Skin epidermis (tissue), 12 donors: ENCODE results near the gene DNAH14.
"Not testable (repeated sequence)": the region's sequence is repeated elsewhere in the genome, so short reads cannot be mapped to it uniquely, and the experiment has no call there.

Experiments
- H3K27ac ChIP-seq, 21 experiments: fragments of 200-600 bp; sonication (generic) in 11 of 21; one replicate each; pipeline ENCODE4 v1.5.0; 2020; ENCODE audit warnings: mild to moderate bottlenecking in 3 of 21, inconsistent platforms in 2 of 21, moderate library complexity in 2 of 21
- H3K4me3 ChIP-seq, 7 experiments: fragments of 200-600 bp; sonication (generic) in 2 of 7; one replicate each; pipeline ENCODE4 v1.5.0; 2020; ENCODE audit warnings: inconsistent platforms in 2 of 7, mild to moderate bottlenecking in 2 of 7, moderate library complexity in 1 of 7

Gene DNAH14

DNA sequence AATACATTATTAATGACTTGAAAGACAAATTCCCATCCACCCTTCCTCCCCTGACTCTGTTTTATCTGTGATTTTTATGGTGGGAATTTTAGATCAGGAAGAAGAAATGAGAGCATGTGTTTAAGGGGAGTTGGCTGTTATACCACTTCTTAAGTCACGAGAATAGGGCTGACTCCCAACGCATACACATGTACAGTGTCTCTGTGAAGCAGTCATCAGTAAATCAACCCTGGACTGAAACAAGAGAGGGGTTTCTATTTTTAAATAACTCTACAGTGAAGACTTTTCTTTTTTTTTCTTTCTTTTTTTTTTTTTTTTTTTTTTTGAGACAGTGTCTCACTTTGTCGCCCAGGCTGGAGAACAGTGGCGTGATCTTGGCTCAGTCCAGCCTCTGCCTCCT lies 392.3 kb downstream of the DNAH14 start:
- no peak overlapping the region for H3K4me3 ChIP-seq
- H3K27ac ChIP-seq: no peak overlapping the region

- H3K27ac ChIP-seq: no peak overlapping the region
- H3K4me3 ChIP-seq: no peak overlapping the region
Measured at GRCh38 chr1:225329041-225329440, 399.6 kb downstream of the DNAH14 start.

- not testable (repeated sequence) for H3K27ac ChIP-seq, H3K4me3 ChIP-seq
Measured at GRCh38 chr1:225329996-225330395, 400.5 kb downstream of the DNAH14 start.

DNA sequence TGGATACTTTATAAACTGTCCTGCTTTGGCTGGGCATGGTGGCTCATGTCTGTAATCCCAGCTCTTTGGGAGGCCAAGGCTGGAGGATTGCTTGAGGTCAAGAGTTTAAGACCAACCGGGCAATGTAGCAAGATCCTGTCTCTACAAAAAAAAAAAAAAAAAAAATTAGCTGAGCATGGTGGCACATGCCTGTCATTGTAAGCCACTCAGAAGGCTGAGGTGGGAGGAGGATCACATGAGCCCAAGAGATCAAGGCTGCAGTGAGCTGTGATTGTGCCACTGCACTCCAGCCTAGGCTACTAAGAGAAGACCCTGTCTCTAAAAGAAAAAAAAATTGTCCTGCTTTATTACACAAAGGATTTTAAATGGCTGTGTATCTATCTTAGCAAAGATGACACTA lies 403.2 kb downstream of the DNAH14 start:
- H3K27ac ChIP-seq: no peak overlapping the region
- H3K4me3 ChIP-seq: no peak overlapping the region

DNA sequence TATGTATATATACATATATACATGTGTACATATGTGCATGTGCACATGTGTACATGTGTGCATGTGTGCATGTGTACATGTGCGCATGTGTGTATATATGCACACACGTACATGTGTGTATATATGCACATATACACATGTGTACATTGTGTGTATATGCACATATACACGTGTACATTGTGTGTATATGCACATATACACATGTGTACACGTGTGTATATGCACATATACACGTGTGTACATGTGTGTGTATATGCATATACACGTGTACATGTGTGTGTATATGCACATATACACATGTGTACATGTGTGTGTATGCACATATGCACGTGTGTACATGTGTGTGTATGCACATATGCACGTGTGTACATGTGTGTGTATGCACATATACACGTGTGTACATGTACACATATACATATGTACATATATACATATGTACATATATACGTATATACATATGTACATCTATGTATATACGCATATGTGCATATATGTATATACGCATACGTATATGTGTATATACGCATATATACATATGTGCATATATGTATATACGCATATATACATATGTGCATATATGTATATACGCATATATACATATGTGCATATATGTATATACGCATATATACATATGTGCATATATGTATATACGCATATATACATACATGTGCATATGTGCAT lies 405.8 kb downstream of the DNAH14 start:
- H3K27ac ChIP-seq, H3K4me3 ChIP-seq: not testable (repeated sequence)

GRCh38 chr1:225338545-225338944 lies 409.1 kb downstream of the DNAH14 start:
- Histone ChIP-seq H3K27ac (no peak overlapping the region), H3K4me3 (no peak overlapping the region)

- no peak overlapping the region for H3K27ac ChIP-seq
- no peak overlapping the region for H3K4me3 ChIP-seq
Measured at GRCh38 chr1:225341642-225342041, 412.2 kb downstream of the DNAH14 start.

DNA sequence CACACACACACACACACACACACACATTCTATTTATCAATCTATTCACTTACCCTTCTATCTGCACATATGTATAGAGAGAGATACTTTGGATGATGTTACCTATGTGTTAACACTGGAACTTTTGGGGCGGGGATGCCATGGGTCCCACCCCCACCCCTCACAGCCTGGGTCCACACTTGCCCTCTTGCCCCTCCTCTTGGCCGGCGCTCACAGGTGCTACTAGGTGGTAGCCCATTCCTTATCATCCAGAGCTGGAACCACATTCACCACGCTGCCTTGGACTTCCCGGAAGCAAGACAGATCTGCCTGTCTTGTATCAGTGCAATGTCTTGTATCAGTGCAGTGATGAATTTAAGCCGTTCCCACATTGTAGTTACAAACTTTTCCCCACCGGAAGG lies 413.2 kb downstream of the DNAH14 start:
- no peak overlapping the region for H3K27ac ChIP-seq
- no peak overlapping the region for H3K4me3 ChIP-seq

DNA sequence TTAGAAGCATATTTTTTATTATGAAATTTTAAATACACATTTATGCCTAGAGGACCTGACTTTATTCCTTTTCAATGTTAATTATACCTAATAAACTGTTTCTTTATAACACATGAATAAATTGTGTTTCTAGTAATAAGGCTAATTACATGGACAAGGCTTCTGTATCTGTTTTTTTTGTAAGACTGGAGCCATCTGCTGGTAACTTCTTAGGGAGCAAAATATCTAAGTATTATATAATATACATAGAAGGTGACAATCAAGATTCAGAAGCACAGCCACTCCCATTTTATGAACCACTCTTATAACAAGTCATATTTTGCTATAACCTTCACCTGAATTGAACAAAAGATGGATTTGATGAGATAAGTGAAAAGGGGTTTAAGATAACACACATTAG lies 414.1 kb downstream of the DNAH14 start:
- Histone ChIP-seq H3K27ac (no peak overlapping the region), H3K4me3 (no peak overlapping the region)

DNA sequence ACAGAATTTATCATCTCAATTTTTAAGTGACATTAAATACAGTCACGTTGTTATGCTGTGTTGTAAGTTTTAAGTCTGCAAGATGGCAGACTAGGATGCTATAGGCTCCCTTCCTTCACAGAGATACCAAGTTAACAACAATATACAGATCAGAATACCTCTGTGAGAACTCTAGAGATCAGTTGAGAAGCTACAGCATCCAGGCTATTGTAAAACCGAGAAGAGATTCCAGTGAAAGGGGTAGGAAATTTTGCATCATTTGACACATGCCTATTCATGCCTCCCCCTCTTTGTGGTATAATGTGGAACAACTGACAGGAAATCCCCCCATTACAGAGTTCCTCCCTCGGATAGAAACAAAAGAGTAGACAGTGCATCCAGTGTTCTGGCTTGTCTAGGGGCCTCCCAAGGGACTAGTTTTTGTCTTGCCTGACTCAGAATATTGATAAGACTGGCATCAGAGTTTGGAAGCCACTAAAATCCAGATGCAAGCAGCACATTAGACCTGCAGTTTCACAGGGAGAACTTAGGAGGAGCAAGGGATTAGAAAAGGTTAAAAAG lies 417.7 kb downstream of the DNAH14 start:
- Histone ChIP-seq H3K27ac (no peak overlapping the region), H3K4me3 (no peak overlapping the region)

GRCh38 chr1:225348400-225348799 lies 418.9 kb downstream of the DNAH14 start:
- H3K4me3 ChIP-seq: no peak overlapping the region
- H3K27ac ChIP-seq: no peak overlapping the region

GRCh38 chr1:225349826-225350225 lies 420.4 kb downstream of the DNAH14 start:
- Histone ChIP-seq H3K4me3 (no peak overlapping the region), H3K27ac (no peak overlapping the region)

DNA sequence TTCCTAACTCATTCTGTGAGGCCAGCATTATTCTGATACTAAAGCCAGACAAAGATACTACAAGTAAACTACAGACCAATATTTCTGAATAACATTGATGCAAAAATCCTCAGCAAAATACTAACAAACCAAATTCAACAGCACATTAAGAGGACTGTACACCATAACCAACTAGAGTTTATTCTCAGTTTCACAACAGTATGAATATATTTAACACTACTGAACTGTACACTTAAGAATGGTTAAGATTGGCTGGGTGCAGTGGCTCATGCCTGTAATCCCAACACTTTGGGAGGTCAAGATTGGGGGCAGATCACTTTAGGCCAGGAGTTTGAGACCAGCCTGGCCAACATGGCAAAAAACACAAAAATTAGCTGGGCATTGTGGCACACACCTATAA lies 421.4 kb downstream of the DNAH14 start:
- H3K4me3 ChIP-seq: no peak overlapping the region
- H3K27ac ChIP-seq: no peak overlapping the region

DNA sequence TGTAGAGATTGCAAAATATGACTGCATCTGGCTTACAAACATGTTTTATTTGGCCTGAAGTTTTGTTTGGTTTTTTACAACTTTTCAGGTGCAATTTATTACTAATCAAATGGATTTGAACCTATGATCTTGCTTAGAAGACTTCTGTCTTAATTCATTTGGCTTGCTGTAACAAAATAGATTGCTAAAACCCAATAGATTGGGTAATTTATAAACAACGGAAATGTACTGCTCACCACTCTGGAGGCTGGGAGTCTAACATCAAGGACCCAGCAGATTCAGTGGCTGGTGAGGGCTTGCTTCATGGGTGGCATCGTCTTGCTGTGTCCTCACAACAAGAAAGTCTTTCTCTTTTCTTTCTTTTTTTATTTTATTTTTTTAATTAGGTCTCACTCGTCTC lies 425.4 kb downstream of the DNAH14 start:
- Histone ChIP-seq H3K27ac (no peak overlapping the region), H3K4me3 (no peak overlapping the region)

DNA sequence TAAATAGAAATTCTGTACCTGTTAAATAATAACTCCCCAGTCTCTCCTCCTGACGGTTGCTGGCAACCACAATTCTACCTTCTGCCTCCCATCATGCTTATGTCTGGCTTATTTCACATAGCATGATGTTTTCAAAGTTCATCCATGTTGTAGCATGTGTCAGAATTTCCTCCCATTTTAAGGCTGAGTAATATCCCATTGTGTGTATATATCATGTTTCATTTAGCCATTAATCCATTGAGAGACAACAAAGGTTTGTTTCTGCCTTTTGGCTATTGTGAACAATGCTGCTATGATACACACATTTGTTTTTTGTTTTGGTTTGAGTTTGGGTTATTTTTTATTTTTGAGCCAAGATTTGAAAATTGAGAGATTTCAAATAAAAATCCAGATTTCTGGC lies 426.4 kb downstream of the DNAH14 start:
- Histone ChIP-seq H3K4me3 (no peak overlapping the region), H3K27ac (no peak overlapping the region)

DNA sequence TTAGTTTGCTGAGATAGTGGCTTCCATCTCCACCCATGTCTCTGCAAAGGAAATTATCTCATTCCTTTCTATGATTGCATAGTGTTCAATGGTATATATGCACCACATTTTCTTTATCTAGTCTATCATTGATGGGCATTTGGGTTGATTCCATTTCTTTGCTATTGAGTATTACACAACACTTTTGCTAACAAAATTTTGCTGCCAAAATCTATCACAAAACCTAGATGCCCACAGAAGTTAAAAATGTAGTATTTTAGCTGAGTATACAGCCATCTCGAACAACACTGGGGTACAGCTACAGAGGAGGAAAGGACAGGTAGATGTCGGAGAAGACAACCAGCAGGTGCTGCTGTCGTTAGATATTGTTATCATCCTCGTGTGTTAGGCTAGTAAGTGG lies 430.6 kb downstream of the DNAH14 start:
- Histone ChIP-seq H3K4me3 (no peak overlapping the region), H3K27ac (no peak overlapping the region)

DNA sequence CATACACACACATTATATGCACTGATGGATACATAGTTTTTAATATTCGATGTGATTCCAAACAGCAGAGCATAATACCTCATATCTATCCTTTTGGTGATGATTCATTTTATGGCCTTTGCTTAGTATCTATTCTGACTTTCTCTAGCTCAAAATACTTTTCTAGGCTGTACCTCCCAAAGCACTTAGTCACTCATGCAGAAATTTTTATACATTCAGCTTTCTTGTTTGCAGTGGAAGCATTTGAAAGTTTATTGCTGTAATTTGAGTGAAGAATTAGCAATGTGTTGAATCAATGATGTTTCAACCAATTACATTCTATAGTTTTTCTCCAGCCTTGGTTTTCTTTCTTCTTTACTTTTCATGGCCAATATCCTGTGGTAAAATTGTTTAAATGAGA lies 431.7 kb downstream of the DNAH14 start:
- Histone ChIP-seq H3K27ac (no peak overlapping the region), H3K4me3 (no peak overlapping the region)

DNA sequence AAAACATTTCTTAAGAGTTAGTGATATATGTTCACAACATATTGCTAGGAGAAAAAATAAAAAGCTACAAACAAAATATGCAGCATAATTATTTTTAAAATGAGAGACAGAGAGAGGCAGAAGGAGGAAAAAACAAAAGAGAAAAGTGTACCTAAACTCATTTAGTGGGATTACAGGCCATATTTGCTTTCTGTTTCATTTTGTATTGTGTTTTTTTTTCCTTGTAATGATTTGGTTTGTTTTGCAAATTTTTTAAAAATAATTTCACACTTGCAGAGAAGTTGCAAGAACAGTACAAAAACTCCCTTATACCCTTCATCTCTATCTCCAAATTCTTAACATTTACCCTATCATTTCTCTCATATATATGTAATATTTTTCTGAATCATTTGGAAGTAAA lies 433.3 kb downstream of the DNAH14 start:
- H3K27ac ChIP-seq: no peak overlapping the region
- no peak overlapping the region for H3K4me3 ChIP-seq

DNA sequence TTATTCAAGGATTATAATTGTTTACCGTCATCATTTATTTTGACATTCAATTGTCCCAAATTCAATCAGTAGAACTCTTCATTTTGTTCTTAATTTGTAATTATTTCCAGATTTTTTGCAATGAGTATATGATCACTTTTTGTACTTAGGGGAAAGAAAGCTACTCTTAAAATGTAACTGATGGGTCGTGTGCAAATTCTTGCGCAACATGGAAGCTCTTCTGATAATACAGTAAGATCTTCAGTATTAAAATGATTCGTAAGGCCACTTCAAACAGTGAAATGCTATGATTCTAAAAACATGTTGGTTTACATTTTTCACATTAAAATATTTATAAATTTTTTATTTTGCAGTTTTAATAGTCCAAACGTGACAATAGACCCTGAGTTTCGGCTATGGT lies 435.0 kb downstream of the DNAH14 start:
- H3K27ac ChIP-seq: no peak overlapping the region

DNA sequence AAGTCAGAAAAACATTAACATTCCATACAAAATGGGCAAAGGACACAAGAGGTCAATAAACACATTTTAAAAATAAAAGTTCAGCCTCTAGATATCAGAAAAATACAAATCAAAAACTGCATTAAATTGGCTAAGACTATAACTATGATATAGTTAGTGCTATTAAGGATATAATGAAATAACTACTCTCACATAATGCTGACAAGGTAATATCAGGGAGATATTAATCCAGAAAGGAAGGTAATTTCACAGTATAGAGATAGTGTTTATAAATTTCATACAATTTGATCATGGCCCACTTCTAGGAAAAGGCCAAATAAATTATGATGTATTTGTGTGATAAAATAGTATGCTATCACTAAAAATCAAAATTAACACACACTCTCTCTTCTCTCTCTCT lies 436.5 kb downstream of the DNAH14 start:
- H3K27ac ChIP-seq: no peak overlapping the region
- H3K4me3 ChIP-seq: no peak overlapping the region

More for the DNA sequence above, 435.0 kb downstream of the DNAH14 start:
- H3K4me3 ChIP-seq: no peak overlapping the region

GRCh38 chr1:225366552-225366951 lies 437.1 kb downstream of the DNAH14 start:
- Histone ChIP-seq H3K27ac (no peak overlapping the region), H3K4me3 (no peak overlapping the region)

DNA sequence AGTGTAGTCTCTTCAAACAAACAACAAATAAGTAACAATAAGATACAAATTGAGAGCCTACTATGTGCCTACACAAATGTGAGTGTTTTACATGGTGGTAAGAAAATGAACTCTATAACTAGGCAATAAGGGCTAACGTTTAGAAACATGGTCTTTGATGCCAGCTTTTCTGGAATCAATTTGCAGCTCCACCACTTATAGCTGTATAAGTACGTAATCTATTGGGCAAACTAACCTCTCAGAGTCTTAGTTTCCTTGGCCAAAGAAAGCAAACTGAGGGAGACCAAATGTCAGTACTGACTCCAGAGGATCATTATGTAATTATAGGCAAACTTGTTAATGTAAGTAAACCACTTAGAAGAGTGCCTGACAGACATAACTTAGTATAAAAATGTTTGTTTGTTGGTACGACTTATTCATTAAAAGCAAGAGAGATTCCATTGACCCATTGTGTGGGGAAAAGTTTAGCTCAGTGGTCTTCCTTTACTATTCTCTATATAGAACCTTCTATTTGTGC lies 438.6 kb downstream of the DNAH14 start:
- Histone ChIP-seq H3K4me3 (no peak overlapping the region), H3K27ac (no peak overlapping the region)
